ENCODE results near the gene LRRC8E. TPM values are rescaled to one million over a fixed set of nuclear protein-coding genes. Genes with fewer than 3 reads are reported as not detected.
A peak's percentile ranks its signal among the peaks of the same experiment; 100 is the strongest.
"Not testable (repeated sequence)": the region's sequence is repeated elsewhere in the genome, so short reads cannot be mapped to it uniquely, and the experiment has no call there.

The LRRC8E gene
- total RNA-seq, 1 experiment from 2014 or later: 30.8 TPM

DNA sequence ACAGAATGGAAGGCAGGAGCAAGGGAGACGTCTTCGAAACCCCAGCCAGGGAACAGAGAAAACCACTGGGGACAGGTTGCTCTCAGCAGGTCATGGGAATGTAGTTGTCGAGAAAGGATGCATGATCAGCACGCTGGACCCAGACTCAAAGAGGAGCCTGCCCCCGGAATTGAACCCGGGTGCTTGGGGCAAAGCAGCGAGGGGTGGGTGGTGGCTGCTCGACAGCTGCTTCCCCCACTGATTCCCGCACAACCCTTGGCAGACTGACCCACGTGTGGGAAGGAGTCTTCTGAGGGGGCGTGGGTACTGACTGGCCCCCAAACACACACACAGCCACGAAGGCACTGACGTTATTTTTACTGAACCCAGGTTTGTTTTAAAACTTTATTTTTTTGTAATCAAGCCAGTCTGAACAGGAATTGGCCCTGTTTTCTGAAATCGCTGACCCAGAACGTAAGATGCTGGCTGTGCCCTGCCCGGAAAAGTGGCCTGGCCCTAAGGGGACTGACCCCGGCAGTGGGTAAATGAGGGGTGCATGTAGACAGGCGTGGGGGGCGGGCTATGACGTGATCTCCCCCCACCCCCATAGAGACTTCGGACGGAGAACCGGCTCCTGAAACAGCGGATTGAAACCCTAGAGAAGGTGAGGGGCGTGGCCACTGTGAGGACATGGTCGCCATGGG lies 32.7 kb upstream of the LRRC8E start:
- DNase-seq (ENCODE audit: low spot score): no peak

GRCh38 chr19:7856109-7856591 lies 32.2 kb upstream of the LRRC8E start:
- DNase-seq (ENCODE audit: low spot score): peak; percentile 13

DNA sequence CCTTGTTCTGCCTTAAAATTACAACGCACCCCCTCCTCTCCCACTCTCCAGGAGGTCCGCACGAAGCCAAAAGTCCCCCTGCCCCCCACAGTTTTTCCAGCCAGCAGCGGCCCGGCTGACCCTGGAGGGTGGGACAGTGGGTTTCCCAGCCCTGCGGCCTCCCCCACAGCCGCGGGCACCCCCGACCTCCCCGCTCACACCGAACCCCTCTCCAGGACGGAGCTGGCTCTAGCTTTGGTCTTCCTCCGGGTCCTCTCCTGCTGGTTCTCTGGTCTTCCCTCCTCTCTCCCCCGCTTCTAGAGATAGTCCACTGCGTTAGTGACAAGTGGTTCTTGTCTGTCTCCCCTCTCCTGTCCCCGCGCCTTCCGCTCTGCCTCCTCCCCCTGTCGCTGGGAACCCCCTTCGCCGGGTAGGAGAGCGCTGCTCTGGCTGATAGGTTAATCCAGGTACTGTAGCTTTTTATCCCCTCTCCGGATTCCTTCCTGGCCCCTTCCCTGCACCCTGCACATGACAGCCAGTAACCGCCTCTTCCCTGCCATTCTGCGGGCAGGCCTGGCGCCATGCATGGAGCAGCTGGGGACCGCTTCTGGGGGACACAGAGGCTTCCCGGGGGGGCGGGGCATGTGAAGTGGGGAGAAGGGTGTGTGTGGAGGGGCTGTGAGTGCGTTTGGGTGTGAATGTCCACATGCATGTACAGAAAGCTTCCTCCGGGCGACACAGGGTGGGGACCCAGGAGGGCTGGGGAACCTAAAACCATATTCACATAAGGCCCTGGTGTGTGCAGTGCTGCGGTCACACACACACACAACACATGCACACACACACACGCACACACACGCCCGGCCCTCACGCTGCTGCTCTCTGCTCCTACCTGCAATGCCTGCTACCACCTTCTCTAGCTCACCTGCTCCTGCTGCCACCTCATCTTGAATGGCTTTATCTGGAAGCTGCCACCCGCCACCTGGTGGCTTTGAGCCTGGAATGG lies 31.3 kb upstream of the LRRC8E start:
- DNase-seq (ENCODE audit: low spot score): no peak

DNA sequence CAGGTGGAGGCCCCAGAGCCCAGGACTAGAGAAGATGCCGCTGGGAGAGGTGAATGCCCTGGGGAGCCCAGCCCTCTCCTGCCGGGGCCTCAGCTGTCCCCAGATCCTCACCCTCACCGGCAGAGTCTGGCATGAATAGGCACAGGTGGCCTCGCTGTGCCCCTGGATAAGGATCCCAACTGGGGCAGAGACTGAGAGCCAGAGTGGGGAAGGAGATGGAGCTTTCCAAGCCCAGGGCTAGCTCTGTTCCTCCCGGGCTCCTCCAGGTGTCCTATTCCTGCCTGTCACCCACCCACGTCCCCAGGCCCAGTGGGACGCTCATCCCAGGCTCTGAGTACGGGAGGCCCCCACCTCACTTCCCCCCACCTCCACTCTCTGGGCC lies 30.6 kb upstream of the LRRC8E start:
- no peak for DNase-seq (ENCODE audit: low spot score)

DNA sequence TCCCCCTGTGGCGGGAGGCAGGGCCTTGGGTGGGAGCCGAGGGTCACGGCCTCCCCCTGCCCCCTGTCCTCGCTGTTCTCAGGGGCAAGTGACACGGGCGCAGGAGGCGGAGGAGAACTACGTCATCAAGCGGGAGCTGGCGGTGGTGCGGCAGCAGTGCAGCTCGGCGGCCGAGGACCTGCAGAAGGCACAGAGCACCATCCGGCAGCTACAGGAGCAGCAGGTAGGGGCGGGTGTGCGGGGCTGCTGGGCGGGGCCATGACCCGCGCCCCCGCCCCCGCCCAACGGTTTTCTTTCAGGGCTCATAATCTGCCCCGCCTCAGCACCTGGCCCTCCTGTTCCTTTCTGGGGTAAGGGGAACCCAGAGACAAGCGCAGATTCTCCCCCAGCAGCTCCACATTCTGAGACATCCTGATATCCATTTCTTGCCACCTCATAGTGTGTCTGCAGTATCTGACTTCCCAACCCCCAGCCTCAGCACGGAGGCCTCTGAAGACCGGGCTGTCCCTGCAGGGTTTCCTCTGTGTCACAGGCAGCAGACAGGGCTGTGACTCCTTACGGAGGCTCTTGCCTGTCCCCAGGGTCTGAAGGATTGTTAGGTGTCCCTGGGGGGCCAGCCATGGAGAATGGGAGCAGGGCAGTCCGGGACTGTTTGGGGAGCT lies 30.1 kb upstream of the LRRC8E start:
- DNase-seq (ENCODE audit: low spot score): no peak

DNA sequence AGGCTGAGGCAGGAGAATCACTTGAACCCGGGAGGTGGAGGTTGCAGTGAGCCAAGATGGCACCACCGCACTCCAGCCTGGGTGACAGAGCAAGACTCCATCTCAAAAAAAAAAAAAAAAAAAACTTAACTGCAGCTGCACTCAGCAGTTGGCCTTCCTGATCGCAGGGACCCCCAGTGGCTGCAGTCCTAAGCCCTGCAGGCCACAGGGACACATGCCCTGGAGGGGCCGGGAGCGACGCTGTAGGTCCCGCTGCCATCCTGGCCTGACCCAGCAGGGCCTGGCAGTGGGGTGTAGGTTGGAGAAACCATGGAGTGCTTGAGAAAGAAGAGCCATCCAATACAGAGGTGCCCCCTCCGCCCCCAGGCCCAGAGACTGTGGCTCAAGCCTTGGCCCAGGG lies 29.2 kb upstream of the LRRC8E start:
- not testable (repeated sequence) for DNase-seq (ENCODE audit: low spot score)

DNA sequence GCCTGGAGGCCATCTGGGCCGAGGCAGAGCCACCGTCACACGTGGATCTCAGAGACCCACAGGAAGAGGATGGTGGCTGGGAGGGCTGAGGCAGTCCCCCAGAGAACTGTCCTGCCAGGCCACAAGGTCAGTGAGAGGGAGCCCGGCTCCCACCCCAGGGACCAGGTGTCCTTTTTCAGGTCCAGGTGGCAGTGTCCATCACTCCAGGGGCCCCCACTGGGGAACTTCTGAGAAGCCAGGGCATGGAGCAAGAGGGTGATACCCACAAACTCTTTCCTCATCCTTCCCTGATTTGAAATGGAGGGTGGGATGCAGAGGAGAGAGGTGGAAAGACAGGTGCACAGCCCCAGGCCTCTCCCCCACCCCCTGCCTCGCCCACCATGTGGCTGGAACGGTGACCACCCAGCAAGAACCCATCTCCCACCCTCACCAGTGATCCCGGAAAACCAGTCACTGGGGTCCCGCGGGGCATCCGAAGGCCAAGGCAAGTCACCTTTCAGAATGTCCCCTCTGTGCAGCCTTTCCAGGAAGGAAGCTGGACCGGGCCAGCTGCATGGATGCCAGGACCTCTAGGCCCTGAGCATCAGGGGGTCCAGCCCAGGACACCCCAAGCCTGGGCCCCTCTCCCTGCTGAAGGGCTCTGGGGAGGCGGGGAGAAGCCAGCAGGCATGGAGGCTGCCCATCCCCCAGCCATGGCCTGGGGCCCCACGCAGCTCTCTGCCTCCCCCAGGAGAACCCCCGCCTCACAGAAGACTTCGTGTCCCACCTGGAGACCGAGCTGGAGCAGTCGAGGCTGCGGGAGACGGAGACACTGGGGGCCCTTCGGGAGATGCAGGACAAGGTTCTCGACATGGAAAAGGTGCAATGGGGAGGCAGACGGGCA lies 28.2 kb upstream of the LRRC8E start:
- no peak for DNase-seq (ENCODE audit: low spot score)

DNA sequence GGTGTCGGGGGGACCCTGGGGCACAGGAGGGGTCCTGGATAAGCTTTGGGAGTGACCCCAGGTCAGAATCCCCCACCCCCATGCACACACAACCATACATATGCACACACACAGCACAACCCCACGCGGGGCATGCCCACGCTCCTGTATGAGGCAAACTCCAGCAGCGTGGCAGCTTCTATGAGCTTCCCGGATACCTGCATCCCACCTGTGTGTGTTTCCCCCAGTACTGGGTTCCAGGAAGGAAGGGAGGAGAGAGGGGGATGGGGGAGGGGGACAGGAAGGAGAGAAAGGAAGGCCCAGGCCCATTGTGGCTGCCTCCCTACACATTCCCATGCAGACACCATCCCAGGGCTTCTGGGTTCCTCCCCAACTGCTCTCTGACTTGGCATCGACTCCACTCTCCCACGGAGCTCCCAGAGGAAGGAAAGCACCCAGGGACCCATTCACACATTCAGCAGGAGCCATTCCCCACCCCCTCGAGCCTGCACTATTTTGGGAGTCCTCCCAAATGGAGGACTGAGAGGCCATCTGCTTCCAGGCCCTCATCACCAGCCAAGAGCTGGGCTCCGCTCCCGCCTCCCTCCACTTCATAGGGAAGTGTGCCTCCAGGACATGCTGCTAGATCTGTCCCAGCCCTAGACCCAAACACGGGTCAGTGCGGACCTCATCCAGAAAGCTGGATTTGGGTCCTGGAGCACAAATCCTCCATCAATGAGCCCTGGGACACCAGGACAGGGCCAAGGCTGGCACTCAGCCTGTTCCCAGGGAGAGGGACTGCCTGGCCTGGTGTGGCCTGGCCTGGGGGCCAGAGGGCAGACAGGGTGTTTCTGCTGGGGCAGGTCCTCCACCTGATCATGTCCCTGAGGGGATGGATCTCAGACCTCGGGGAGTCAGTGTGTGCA lies 27.3 kb upstream of the LRRC8E start:
- no peak for DNase-seq (ENCODE audit: low spot score)

- no peak for DNase-seq (ENCODE audit: low spot score)
Observed at GRCh38 chr19:7861619-7862412, 26.5 kb upstream of the LRRC8E start.

GRCh38 chr19:7862413-7862951 lies 25.8 kb upstream of the LRRC8E start:
- DNase-seq (ENCODE audit: low spot score): no peak

DNA sequence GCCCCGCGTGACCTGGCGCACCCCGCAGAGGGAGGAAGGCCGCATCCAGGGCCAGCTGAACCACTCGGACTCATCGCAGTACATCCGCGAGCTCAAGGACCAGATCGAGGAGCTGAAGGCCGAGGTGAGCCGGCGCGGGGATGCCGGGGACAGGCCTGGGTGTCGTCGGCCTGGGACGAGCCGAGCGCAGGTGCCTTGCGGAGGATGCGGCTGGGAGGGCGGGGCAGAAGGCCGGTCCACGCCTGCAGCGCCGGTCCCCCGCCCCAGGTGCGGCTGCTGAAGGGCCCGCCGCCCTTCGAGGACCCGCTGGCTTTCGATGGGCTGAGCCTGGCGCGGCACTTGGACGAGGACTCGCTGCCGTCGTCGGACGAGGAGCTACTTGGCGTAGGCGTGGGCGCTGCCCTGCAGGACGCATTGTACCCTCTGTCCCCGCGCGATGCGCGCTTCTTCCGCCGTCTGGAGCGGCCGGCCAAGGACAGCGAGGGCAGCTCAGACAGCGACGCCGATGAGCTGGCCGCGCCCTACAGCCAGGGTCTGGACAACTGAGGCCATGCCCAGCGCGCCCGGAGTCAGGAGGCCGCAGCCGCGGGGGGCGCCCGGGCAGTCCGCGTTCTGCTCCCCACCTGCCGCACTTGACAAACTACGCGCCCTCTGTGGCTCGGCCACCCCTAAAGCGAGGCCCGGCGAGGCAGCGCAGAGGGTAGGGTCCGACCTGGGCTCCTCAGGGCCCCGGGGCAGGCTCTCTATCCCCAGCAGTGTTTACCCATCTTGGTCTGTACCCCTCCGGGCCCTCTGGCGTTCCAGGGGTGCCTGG lies 24.9 kb upstream of the LRRC8E start:
- no peak for DNase-seq (ENCODE audit: low spot score)

DNA sequence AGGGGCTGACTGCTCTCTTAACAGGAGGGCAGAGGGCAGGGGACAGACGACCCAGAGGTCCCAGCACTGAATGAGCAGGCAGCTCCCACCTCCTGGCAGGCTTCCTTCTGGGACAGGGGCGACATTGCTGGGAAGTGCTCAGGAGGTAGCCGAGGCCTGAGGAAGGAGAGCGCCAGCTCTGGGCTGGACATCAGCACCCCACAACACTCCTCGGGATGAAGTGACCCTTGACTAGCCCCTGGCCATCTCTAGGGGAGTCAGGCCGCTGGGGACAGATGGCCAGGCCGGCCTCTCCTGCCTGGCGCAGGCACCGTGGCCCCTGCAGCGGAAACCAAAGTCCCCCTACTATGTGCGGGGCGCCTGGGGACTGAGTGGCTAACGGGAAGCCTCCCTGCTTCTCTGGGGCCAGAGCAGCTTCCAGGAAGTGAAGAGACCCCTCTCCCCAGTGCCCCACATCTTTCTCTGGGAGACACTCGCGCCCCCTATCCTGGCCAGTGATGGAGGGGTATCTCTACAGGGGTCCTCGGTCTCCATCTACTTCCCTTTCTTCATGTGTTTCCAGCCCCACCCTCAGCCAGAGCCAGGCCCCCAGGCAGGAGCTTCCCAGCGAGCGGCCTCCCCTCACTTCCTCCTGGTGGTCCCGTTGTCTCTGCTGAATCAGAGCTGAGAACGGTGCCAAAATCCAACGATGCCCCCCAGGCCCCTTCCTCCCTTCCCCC lies 24.2 kb upstream of the LRRC8E start:
- no peak for DNase-seq (ENCODE audit: low spot score)

GRCh38 chr19:7864690-7865074 lies 23.6 kb upstream of the LRRC8E start:
- DNase-seq (ENCODE audit: low spot score): no peak

- no peak for DNase-seq (ENCODE audit: low spot score)
Observed at GRCh38 chr19:7865262-7865911, 22.9 kb upstream of the LRRC8E start.

DNA sequence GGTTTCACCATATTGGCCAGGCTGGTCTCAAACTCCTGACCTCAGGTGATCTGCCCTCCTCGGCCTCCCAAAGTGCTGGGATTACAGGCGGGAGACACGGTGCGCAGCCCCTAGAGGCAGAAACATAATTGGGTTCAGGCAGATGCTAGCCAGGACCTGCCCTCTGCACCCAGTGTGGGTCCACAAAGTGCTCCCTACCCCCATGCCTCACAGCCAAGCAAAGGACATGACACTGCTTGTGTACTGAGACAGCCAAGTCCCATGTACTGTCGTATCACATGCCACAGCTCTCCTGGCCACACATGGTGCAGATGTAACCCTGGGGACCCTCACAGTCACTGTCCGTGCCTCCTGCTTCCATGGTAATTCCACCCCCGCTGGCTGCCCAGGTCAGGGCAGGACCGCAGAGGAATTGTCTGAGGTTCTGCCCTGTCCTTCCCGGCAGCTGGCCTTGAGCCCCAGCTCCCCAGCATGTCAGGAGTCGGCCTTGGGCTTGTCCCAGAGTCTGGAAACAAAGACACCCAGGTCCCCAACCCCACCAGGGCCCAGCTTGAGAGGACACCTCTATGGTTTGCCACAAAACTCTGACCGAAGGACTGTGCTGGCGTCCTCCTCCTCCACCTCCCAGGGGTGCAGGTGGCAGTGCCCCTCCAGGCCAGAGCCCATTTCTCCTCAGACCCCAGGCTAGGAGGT lies 21.8 kb upstream of the LRRC8E start:
- DNase-seq (ENCODE audit: low spot score): no peak

- DNase-seq (ENCODE audit: low spot score): no peak
Observed at GRCh38 chr19:7867092-7867844, 21.0 kb upstream of the LRRC8E start.
